Measurements from ENCODE around the gene SNUPN. TPM values are rescaled to one million over a fixed set of nuclear protein-coding genes. Genes with fewer than 3 reads are reported as not detected.

The SNUPN gene
- polyA plus RNA-seq, 1 of the 3 experiments (the other 2 are of a cell fraction) = 31.7 TPM

- peaks cover 49% of the 10 kb centered on the region for H3K79me2 ChIP-seq (ENCODE audit: insufficient read depth)
- CTCF ChIA-PET = interaction anchor here (0.9 to 4.0 kb wide), 15 partner anchors 14 to 272 kb away, joined by 3 to 27 read pairs (median 4); partner anchors contain the start of genes MAN2C1, PTPN9, SIN3A and SNUPN
- peak; percentile 98 for DNase-seq
- peaks cover 11% of the 10 kb centered on the region in 2 experiments; a peak in 2 of 4 replicates for H3K4me1 ChIP-seq (ENCODE audit: control insufficient read depth in 1 of 2, insufficient read depth in 2 of 2, low read depth in 1 of 2, low read length in 1 of 2)
- no peaks in the 10 kb centered on the region for H3K9me2 ChIP-seq
- H4K20me1 ChIP-seq (ENCODE audit: insufficient read depth) = peaks cover 20% of the 10 kb centered on the region
- peak within 1 kb of the TSS; percentile 61 for H2AFZ ChIP-seq (ENCODE audit: low read depth)
- no peaks in the 10 kb centered on the region for H3K27me3 ChIP-seq (ENCODE audit: insufficient read depth)
- peak within 1 kb of the TSS; percentile 87 to 92 for H3K27ac ChIP-seq (ENCODE audit: low read depth in 2 of 2, low read length in 1 of 2)
- H3K36me3 ChIP-seq (replicated peaks in 1 of 2; ENCODE audit: control insufficient read depth in 1 of 2, insufficient read depth in 2 of 2, low read length in 1 of 2) = peaks cover 0 to 5% of the 10 kb centered on the region in 2 experiments
- peak within 1 kb of the TSS; percentile 71 to 76 for H3K4me3 ChIP-seq (ENCODE audit: low read depth in 2 of 2, low read length in 1 of 2)
- WGBS (ENCODE audit: low lambda C conversion rate) = 1% methylated on average over 41 of the region's 83 CpGs
- TF ChIP-seq, protein P1, sequence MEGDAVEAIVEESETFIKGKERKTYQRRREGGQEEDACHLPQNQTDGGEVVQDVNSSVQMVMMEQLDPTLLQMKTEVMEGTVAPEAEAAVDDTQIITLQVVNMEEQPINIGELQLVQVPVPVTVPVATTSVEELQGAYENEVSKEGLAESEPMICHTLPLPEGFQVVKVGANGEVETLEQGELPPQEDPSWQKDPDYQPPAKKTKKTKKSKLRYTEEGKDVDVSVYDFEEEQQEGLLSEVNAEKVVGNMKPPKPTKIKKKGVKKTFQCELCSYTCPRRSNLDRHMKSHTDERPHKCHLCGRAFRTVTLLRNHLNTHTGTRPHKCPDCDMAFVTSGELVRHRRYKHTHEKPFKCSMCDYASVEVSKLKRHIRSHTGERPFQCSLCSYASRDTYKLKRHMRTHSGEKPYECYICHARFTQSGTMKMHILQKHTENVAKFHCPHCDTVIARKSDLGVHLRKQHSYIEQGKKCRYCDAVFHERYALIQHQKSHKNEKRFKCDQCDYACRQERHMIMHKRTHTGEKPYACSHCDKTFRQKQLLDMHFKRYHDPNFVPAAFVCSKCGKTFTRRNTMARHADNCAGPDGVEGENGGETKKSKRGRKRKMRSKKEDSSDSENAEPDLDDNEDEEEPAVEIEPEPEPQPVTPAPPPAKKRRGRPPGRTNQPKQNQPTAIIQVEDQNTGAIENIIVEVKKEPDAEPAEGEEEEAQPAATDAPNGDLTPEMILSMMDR (IDR thresholded peaks at IDR 0.05) = no peak
- TF ChIP-seq TAF1 (IDR thresholded peaks at IDR 0.05; ENCODE audit: borderline replicate concordance, low read depth, low read length) = peak; percentile 90
- TF ChIP-seq, protein P2, sequence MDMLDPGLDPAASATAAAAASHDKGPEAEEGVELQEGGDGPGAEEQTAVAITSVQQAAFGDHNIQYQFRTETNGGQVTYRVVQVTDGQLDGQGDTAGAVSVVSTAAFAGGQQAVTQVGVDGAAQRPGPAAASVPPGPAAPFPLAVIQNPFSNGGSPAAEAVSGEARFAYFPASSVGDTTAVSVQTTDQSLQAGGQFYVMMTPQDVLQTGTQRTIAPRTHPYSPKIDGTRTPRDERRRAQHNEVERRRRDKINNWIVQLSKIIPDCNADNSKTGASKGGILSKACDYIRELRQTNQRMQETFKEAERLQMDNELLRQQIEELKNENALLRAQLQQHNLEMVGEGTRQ (IDR thresholded peaks at IDR 0.05; ENCODE audit: borderline replicate concordance, low read depth, low read length) = no peak
- TF ChIP-seq, protein P3, sequence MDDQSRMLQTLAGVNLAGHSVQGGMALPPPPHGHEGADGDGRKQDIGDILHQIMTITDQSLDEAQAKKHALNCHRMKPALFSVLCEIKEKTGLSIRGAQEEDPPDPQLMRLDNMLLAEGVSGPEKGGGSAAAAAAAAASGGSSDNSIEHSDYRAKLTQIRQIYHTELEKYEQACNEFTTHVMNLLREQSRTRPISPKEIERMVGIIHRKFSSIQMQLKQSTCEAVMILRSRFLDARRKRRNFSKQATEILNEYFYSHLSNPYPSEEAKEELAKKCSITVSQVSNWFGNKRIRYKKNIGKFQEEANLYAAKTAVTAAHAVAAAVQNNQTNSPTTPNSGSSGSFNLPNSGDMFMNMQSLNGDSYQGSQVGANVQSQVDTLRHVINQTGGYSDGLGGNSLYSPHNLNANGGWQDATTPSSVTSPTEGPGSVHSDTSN (IDR thresholded peaks at IDR 0.05) = no peak; the same call in 1 of the 2 replicates
- TF ChIP-seq CHD2 (IDR thresholded peaks at IDR 0.05; ENCODE audit: low read length, partially characterized antibody) = peak; percentile 99
- TF ChIP-seq, protein P4, sequence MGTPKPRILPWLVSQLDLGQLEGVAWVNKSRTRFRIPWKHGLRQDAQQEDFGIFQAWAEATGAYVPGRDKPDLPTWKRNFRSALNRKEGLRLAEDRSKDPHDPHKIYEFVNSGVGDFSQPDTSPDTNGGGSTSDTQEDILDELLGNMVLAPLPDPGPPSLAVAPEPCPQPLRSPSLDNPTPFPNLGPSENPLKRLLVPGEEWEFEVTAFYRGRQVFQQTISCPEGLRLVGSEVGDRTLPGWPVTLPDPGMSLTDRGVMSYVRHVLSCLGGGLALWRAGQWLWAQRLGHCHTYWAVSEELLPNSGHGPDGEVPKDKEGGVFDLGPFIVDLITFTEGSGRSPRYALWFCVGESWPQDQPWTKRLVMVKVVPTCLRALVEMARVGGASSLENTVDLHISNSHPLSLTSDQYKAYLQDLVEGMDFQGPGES (IDR thresholded peaks at IDR 0.05; ENCODE audit: low read depth, low read length) = peak; percentile 53
- no peak for TF ChIP-seq RAD21 (IDR thresholded peaks at IDR 0.05; ENCODE audit: low read length)
- TF ChIP-seq FOXJ3 (CRISPR knock-in tag; IDR thresholded peaks at IDR 0.05) = no peak
- TF ChIP-seq SIN3A (IDR thresholded peaks at IDR 0.05; ENCODE audit: borderline replicate concordance, low read depth, low read length) = peak; percentile 85
- TF ChIP-seq, protein P5, sequence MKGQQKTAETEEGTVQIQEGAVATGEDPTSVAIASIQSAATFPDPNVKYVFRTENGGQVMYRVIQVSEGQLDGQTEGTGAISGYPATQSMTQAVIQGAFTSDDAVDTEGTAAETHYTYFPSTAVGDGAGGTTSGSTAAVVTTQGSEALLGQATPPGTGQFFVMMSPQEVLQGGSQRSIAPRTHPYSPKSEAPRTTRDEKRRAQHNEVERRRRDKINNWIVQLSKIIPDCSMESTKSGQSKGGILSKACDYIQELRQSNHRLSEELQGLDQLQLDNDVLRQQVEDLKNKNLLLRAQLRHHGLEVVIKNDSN (IDR thresholded peaks at IDR 0.05; ENCODE audit: borderline replicate concordance, low read depth) = 0 out of 2 replicates have a peak, but pooled peaks have one; percentile 7
- TF ChIP-seq NRF1 (IDR thresholded peaks at IDR 0.05; ENCODE audit: low read depth, low read length) = peak; percentile 53
- TF ChIP-seq MXI1 (IDR thresholded peaks at IDR 0.05; ENCODE audit: low read depth, low read length) = peak; percentile 69
- peak; percentile 65 for TF ChIP-seq GABPA (IDR thresholded peaks at IDR 0.05; ENCODE audit: low read depth)
- no peak for TF ChIP-seq FOXM1 (IDR thresholded peaks at IDR 0.05; ENCODE audit: low read depth)
- peak; percentile 90 for TF ChIP-seq YY1 (IDR thresholded peaks at IDR 0.05; ENCODE audit: low read depth)
- TF ChIP-seq ZBTB33 (IDR thresholded peaks at IDR 0.05; ENCODE audit: borderline replicate concordance, low read depth) = peak; percentile 98
- TF ChIP-seq, protein P6, sequence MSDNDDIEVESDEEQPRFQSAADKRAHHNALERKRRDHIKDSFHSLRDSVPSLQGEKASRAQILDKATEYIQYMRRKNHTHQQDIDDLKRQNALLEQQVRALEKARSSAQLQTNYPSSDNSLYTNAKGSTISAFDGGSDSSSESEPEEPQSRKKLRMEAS (IDR thresholded peaks at IDR 0.05; ENCODE audit: low read depth) = peak; percentile 75
- no peak; the same call in 1 of the 2 replicates for TF ChIP-seq TCF12 (IDR thresholded peaks at IDR 0.05)
- TF ChIP-seq TEAD4 (IDR thresholded peaks at IDR 0.05; ENCODE audit: borderline replicate concordance, insufficient read depth) = no peak
- peak; percentile 97 for TF ChIP-seq POLR2AphosphoS5 (IDR thresholded peaks at IDR 0.05; ENCODE audit: low read depth, low read length)
- TF ChIP-seq ELF1 (IDR thresholded peaks at IDR 0.05) = peak; percentile 73
- TF ChIP-seq SMC3 (IDR thresholded peaks at IDR 0.05; ENCODE audit: low read depth, low read length) = no peak
- TF ChIP-seq NFIC (IDR thresholded peaks at IDR 0.05; ENCODE audit: borderline replicate concordance) = no peak
- no peaks in the 10 kb centered on the region for H3K9me3 ChIP-seq
- H3K4me2 ChIP-seq = peak within 1 kb of the TSS; percentile 91
- POLR2A ChIA-PET = interaction anchor here (0.6 to 2.5 kb wide), 11 partner anchors 9 to 271 kb away, joined by 3 to 31 read pairs (median 6); partner anchors contain the start of genes MAN2C1, PTPN9, SIN3A and SNUPN
- H3F3A ChIP-seq (replicated peaks; ENCODE audit: insufficient read depth) = peaks cover 31% of the 10 kb centered on the region
- H3K9ac ChIP-seq = peak within 1 kb of the TSS; percentile 83
Measured at GRCh38 chr15:75639709-75640482, 14.4 kb upstream of the SNUPN start, which contains the start of gene IMP3. Gene IMP3, minus strand, starts transcription at chr15:75640224. Its CDS starts 56 bp downstream, at chr15:75640168.

All from SK-N-SH (cell line).